ENCODE measurements around the gene SPTAN1. TPM values are rescaled to one million over a fixed set of nuclear protein-coding genes. Genes with fewer than 3 reads are reported as not detected.

Gene SPTAN1
- total RNA-seq, 3 donors from 2014 or later (not counting 1 experiment from before 2014, with no cell fraction given), result 301 to 420 (median 400) TPM

GRCh38 chr9:128529191-128529590 lies 23.2 kb upstream of the SPTAN1 start:
- Histone ChIP-seq H3K27ac (ENCODE audit: low read length) (no peak overlapping the region), H3K27me3 (ENCODE audit: control insufficient read depth, insufficient read depth, low read length) (no peaks in the 10 kb centered on the region), H3K9me3 (ENCODE audit: control insufficient read depth, insufficient read depth, low read length) (no peaks in the 10 kb centered on the region), H3K4me3 (ENCODE audit: low read length) (no peak overlapping the region), H3K4me1 (ENCODE audit: control insufficient read depth, insufficient read depth, low read length) (no peaks in the 10 kb centered on the region), H3K36me3 (ENCODE audit: control insufficient read depth, insufficient read depth, low read length) (peaks cover 69% of the 10 kb centered on the region)
- no peak for DNase-seq
- intact Hi-C loops (cut with micrococcal nuclease), result no loop called here
- Mint-ChIP-seq H3K36me3 (no peaks in the 10 kb centered on the region), H3K27ac (no peak overlapping the region), H3K4me3 (no peak overlapping the region), H3K9me3 (no peaks in the 10 kb centered on the region), H3K27me3 (ENCODE audit: low read depth in 2 of 2) (no peaks in the 10 kb centered on the region), H3K4me1 (no peaks in the 10 kb centered on the region)
- TF ChIP-seq CTCF (IDR thresholded peaks at IDR 0.05), result no peak
- WGBS (ENCODE audit: insufficient coverage), result 85% methylated on average over 4 of the region's 4 CpGs
- no peak for ATAC-seq

- Histone ChIP-seq H3K9me3 (ENCODE audit: control insufficient read depth, insufficient read depth, low read length) (no peaks in the 10 kb centered on the region), H3K27ac (ENCODE audit: low read length) (no peak overlapping the region), H3K27me3 (ENCODE audit: control insufficient read depth, insufficient read depth, low read length) (no peaks in the 10 kb centered on the region), H3K4me1 (ENCODE audit: control insufficient read depth, insufficient read depth, low read length) (no peaks in the 10 kb centered on the region), H3K36me3 (ENCODE audit: control insufficient read depth, insufficient read depth, low read length) (peaks cover 59% of the 10 kb centered on the region), H3K4me3 (ENCODE audit: low read length) (no peak overlapping the region)
- no peak for TF ChIP-seq CTCF (IDR thresholded peaks at IDR 0.05)
- WGBS (ENCODE audit: insufficient coverage), result 97% methylated on average over 4 of the region's 4 CpGs
- H3K36me3 Mint-ChIP-seq, result peaks cover 8% of the 10 kb centered on the region
- peak overlapping the region in 1 of 2 donors; percentile 53 for H3K27ac Mint-ChIP-seq
- H3K4me1 Mint-ChIP-seq, result no peaks in the 10 kb centered on the region
- DNase-seq (no peak), ATAC-seq (no peak)
- intact Hi-C loops (cut with micrococcal nuclease), result no loop called here
- no peak overlapping the region for H3K4me3 Mint-ChIP-seq
- H3K9me3 Mint-ChIP-seq, result no peaks in the 10 kb centered on the region
- H3K27me3 Mint-ChIP-seq (ENCODE audit: low read depth in 2 of 2), result no peaks in the 10 kb centered on the region
Observed at GRCh38 chr9:128532581-128532980, 19.8 kb upstream of the SPTAN1 start.

GRCh38 chr9:128540634-128541360 lies 11.6 kb upstream of the SPTAN1 start:
- no peaks in the 10 kb centered on the region for H3K27me3 Mint-ChIP-seq (ENCODE audit: low read depth in 2 of 2)
- WGBS (ENCODE audit: insufficient coverage), result 98% methylated on average over 3 of the region's 3 CpGs
- H3K4me1 Mint-ChIP-seq, result peaks cover 9% of the 10 kb centered on the region in 2 donors
- intact Hi-C loops (cut with micrococcal nuclease), result no loop called here
- H3K9me3 ChIP-seq (ENCODE audit: control insufficient read depth, insufficient read depth, low read length), result no peaks in the 10 kb centered on the region
- DNase-seq (no peak), ATAC-seq (no peak)
- no peaks in the 10 kb centered on the region for H3K9me3 Mint-ChIP-seq
- H3K27ac ChIP-seq (ENCODE audit: low read length), result no peak overlapping the region
- peaks cover 5% of the 10 kb centered on the region for H3K4me1 ChIP-seq (ENCODE audit: control insufficient read depth, insufficient read depth, low read length)
- no peak overlapping the region for H3K4me3 ChIP-seq (ENCODE audit: low read length)
- H3K27ac Mint-ChIP-seq, result peak overlapping the region in 1 of 2 donors; percentile 24
- no peaks in the 10 kb centered on the region for H3K27me3 ChIP-seq (ENCODE audit: control insufficient read depth, insufficient read depth, low read length)
- no peak overlapping the region for H3K4me3 Mint-ChIP-seq
- TF ChIP-seq CTCF (IDR thresholded peaks at IDR 0.05), result no peak
- peaks cover 63% of the 10 kb centered on the region for H3K36me3 ChIP-seq (ENCODE audit: control insufficient read depth, insufficient read depth, low read length)
- peaks cover 25% of the 10 kb centered on the region for H3K36me3 Mint-ChIP-seq

- H3K36me3 ChIP-seq (ENCODE audit: control insufficient read depth, insufficient read depth, low read length), result peaks cover 14% of the 10 kb centered on the region
- no peaks in the 10 kb centered on the region for H3K9me3 ChIP-seq (ENCODE audit: control insufficient read depth, insufficient read depth, low read length)
- DNase-seq (no peak), ATAC-seq (no peak)
- H3K4me1 ChIP-seq (ENCODE audit: control insufficient read depth, insufficient read depth, low read length), result peaks cover 17% of the 10 kb centered on the region
- Mint-ChIP-seq H3K27ac (no peak overlapping the region), H3K4me3 (no peak overlapping the region), H3K9me3 (no peaks in the 10 kb centered on the region), H3K4me1 (peaks cover 20 to 24% of the 10 kb centered on the region in 2 donors), H3K36me3 (peaks cover 8% of the 10 kb centered on the region), H3K27me3 (ENCODE audit: low read depth in 2 of 2) (no peaks in the 10 kb centered on the region)
- H3K27ac ChIP-seq (ENCODE audit: low read length), result no peak overlapping the region
- TF ChIP-seq CTCF (IDR thresholded peaks at IDR 0.05), result no peak
- H3K27me3 ChIP-seq (ENCODE audit: control insufficient read depth, insufficient read depth, low read length), result no peaks in the 10 kb centered on the region
- no peak overlapping the region for H3K4me3 ChIP-seq (ENCODE audit: low read length)
- intact Hi-C loops (cut with micrococcal nuclease), result no loop called here
- WGBS (ENCODE audit: insufficient coverage), result 89% methylated on average over 3 of the region's 3 CpGs
Observed at GRCh38 chr9:128546504-128546903, 5.9 kb upstream of the SPTAN1 start.
